Activated CD4-positive, alpha-beta T cell treated with anti-CD3 and anti-CD28 coated beads, Interleukin-2, amount 10 ng/mL, durations not matched to agents 24 days and 14 days (primary cell): Measurements from ENCODE around the gene SPON1. TPM values are rescaled to one million over a fixed set of nuclear protein-coding genes. Genes with fewer than 3 reads are reported as not detected.
"Not testable (repeated sequence)": the region's sequence is repeated elsewhere in the genome, so short reads cannot be mapped to it uniquely, and the experiment has no call there.

ENCODE experiments used
- DNase-seq: peaks from one replicate; pipeline ENCODE4 v3.0.0; 2022
- H3K27ac Mint-ChIP-seq: one replicate; pipeline ENCODE4 v1.8.0; 2022; ENCODE audit warnings: mild to moderate bottlenecking, mixed read lengths
- H3K27me3 Mint-ChIP-seq: one replicate; pipeline ENCODE4 v1.8.0; 2022; ENCODE audit warnings: mixed read lengths
- H3K36me3 Mint-ChIP-seq: one replicate; pipeline ENCODE4 v1.8.0; 2022; ENCODE audit warnings: low read depth, mild to moderate bottlenecking, mixed read lengths
- H3K4me1 Mint-ChIP-seq: one replicate; pipeline ENCODE4 v1.8.0; 2021; ENCODE audit warnings: mixed read lengths
- H3K4me3 Mint-ChIP-seq: one replicate; pipeline ENCODE4 v1.8.0; 2022; ENCODE audit warnings: mild to moderate bottlenecking, moderate library complexity, mixed read lengths
- H3K9me3 Mint-ChIP-seq: one replicate; pipeline ENCODE4 v1.8.0; 2021; ENCODE audit warnings: mixed read lengths
- intact Hi-C: fragments of 100-400 bp; cut with micrococcal nuclease; formaldehyde crosslinking; loops from one replicate; pipeline ENCODE4 v1.15.1; 2023
- total RNA-seq: library from RNA; stranded (reverse); gene quantifications from 2 replicates; pipeline ENCODE4 v1.2.3, GENCODE V29; 2022

Gene SPON1
- total RNA-seq, 1 donor from 2014 or later: 0.42 TPM

DNA sequence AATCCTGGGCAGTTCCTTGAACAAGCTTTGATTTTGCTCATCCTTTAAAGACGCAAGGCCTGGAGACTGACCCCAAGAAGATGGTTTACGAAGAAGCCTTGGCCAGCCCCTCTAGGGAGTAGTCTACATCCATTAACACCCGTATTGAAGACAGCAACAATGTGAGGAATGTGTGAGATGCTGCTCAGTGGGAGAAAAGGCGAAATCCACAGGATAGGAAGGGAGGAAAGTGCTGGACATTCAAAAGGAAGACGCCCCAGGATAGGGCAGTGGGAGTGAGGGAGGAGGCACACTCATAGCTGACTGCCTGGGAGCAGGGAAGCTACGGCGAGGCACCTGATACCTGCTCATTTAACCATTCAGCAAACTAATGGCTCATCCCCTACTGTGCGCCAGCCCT is 282.4 kb downstream of the SPON1 start:
- peaks cover 15% of the 10 kb centered on the region for H3K27me3 Mint-ChIP-seq
- DNase-seq: no peak
- no peaks in the 10 kb centered on the region for H3K36me3 Mint-ChIP-seq
- intact Hi-C loops: loop anchor here (5.0 kb wide), 1 partner anchor 758 kb away; no protein-coding TSS in a partner anchor
- peaks cover 8% of the 10 kb centered on the region for H3K4me1 Mint-ChIP-seq
- no peak overlapping the region for H3K4me3 Mint-ChIP-seq
- no peak overlapping the region for H3K27ac Mint-ChIP-seq
- no peaks in the 10 kb centered on the region for H3K9me3 Mint-ChIP-seq

DNA sequence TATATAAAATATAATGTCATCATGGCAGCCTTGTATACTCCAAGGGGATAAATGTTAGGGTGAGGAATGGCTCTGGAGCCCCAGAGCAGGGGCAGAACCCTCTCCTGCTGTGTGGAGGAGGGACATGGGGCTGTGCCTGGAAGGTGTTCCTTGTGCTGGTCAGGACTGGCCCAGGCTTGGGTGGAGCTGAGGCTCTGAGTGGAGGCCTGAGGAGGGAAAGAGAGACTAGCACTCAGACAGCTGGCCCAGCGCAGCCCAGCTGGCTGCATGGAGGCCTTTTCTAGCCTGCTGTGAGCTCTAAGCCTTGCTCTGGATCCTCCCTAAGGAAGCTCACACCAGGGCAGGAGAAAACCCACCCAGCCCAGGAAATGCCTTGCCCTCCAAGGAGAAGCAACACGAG is 282.9 kb downstream of the SPON1 start:
- Mint-ChIP-seq H3K4me1 (peaks cover 8% of the 10 kb centered on the region), H3K9me3 (no peaks in the 10 kb centered on the region), H3K36me3 (no peaks in the 10 kb centered on the region), H3K27me3 (peaks cover 17% of the 10 kb centered on the region), H3K4me3 (no peak overlapping the region), H3K27ac (no peak overlapping the region)
- no peak for DNase-seq
- intact Hi-C loops: loop anchor here (5.0 kb wide), 1 partner anchor 758 kb away; no protein-coding TSS in a partner anchor

DNA sequence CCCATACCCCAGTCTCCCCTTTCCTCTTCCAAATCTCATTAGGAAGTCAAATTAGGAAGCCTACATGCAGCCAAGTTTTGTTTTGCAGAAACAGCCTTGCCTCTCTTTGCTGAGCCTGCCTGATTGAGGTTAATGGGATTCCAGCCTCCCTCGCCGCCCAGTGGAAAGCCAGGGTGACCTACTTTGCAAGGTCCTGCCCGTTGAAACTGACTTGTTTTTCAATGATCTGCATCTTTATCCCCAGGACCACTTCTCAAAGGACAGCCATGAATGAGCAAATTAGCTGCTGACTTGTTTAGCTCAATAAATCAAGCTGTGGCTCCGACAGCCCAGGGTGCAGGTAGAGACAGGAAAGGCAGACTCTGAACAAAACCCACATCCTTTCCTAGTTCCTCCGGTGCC is 286.1 kb downstream of the SPON1 start:
- H3K27me3 Mint-ChIP-seq: peaks cover 17% of the 10 kb centered on the region
- peak; percentile 74 for DNase-seq
- no peaks in the 10 kb centered on the region for H3K9me3 Mint-ChIP-seq
- H3K36me3 Mint-ChIP-seq: no peaks in the 10 kb centered on the region
- no peak overlapping the region for H3K27ac Mint-ChIP-seq
- H3K4me3 Mint-ChIP-seq: peak overlapping the region; percentile 32
- H3K4me1 Mint-ChIP-seq: peaks cover 8% of the 10 kb centered on the region
- intact Hi-C loops: loop anchor here (5.0 kb wide), 1 partner anchor 761 kb away; no protein-coding TSS in a partner anchor

DNA sequence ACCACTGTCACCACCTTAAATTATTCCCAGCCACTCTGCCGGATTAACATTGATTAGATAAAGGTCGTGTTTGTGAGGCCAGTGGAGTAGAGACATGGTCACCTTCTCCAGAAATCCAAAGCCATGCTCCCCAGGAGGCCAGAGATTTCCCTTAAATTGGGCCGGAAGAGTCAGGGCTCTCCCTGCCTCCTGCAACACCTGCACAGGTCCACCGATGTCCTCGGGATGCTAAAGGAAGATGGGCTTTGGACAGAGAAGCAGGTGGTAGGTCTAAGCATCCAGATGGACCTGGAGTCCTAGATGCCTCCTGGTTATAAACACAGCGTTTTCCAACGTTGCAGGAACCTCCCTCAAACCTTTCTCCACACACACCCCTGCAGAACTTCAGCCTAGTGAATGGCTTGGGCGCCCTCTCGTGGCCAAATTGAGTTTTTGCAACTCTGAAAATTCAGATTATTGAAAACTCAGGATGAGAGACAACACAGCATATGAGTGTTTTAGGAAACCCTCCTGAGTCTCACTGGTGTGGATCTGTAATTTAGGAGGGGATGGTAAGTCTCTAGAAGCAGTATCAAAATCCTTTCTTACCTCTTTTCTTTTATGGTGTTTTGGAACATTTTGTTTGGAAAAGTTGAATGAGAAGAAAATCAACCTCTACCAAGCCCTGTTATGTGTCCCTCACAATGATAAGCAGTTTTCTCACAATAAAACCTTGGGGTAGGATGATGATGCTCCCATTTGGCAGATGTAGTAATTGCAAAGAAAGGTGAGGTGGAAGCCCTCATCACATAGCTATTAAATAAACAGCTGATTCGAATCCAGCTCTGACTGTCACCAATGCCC is 286.8 kb downstream of the SPON1 start:
- Mint-ChIP-seq H3K4me3 (peak overlapping the region; percentile 32), H3K36me3 (no peaks in the 10 kb centered on the region), H3K27ac (no peak overlapping the region), H3K27me3 (peaks cover 17% of the 10 kb centered on the region), H3K9me3 (no peaks in the 10 kb centered on the region), H3K4me1 (peaks cover 8% of the 10 kb centered on the region)
- intact Hi-C loops: loop anchor here (1.0 to 5.0 kb wide), 4 partner anchors 101 to 762 kb away; no protein-coding TSS in a partner anchor
- DNase-seq: peak; percentile 90

DNA sequence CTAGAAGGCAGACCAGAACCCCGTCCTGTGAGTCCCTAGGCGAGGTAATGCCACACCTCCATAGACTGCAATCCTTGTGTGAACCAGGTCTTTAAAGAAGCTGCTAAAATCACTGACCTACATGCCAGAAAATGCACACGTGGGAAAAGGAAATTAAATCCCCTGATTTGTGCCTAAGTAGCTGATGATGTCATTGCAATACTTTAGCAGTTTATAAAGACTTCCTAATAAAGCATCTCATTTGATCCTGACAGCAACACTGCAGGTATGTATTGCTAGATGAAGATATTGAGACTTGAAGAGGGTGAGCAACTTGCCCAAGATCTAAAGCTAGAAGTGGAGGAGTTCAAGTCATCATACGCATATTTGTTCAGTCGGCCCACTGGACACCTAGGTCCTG is 289.2 kb downstream of the SPON1 start:
- peaks cover 8% of the 10 kb centered on the region for H3K4me1 Mint-ChIP-seq
- intact Hi-C loops: no loop called here
- H3K27me3 Mint-ChIP-seq: peaks cover 13% of the 10 kb centered on the region
- H3K36me3 Mint-ChIP-seq: no peaks in the 10 kb centered on the region
- H3K4me3 Mint-ChIP-seq: no peak overlapping the region
- no peaks in the 10 kb centered on the region for H3K9me3 Mint-ChIP-seq
- DNase-seq: no peak
- no peak overlapping the region for H3K27ac Mint-ChIP-seq

DNA sequence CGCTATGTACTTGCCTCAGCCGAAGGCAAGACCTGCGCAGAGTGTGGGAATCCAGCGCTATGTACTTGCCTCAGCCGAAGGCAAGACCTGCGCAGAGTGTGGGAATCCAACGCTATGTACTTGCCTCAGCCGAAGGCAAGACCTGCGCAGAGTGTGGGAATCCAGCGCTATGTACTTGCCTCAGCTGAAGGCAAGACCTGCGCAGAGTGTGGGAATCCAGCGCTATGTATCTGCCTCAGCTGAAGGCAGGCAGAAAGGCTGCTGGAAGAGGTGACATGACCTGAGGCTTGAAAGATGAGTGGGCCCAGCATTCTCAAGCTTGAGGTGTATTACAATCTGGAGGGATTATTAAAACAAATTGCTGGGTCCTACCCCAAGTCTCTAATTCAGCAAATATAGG is 290.0 kb downstream of the SPON1 start:
- H3K4me3 Mint-ChIP-seq, H3K36me3 Mint-ChIP-seq, H3K27ac Mint-ChIP-seq, intact Hi-C loops, DNase-seq, H3K4me1 Mint-ChIP-seq, H3K9me3 Mint-ChIP-seq: not testable (repeated sequence)
- H3K27me3 Mint-ChIP-seq: peaks cover 11% of the 10 kb centered on the region

DNA sequence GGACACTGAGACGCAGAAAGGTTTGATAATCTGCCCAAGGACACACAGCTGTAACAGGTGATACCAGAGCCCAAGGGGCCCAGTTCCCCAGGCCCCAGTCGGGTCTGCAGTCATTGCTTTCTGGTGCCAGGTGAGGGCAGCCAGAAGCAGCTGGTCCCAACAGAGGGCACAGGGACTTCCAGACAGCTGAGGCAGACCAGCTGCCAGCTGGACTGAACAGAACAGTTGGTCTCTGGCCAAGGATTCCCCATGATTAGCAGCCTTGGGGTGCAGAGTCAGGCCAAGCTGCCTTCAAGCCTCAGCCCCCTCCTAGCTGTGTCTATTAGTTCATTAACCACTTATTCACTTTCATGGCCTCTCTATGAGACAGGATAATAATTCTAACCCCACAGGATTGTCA is 290.9 kb downstream of the SPON1 start:
- Mint-ChIP-seq H3K27ac (no peak overlapping the region), H3K4me1 (peaks cover 8% of the 10 kb centered on the region), H3K36me3 (no peaks in the 10 kb centered on the region), H3K9me3 (no peaks in the 10 kb centered on the region), H3K27me3 (peaks cover 5% of the 10 kb centered on the region), H3K4me3 (no peak overlapping the region)
- intact Hi-C loops: no loop called here
- no peak for DNase-seq

DNA sequence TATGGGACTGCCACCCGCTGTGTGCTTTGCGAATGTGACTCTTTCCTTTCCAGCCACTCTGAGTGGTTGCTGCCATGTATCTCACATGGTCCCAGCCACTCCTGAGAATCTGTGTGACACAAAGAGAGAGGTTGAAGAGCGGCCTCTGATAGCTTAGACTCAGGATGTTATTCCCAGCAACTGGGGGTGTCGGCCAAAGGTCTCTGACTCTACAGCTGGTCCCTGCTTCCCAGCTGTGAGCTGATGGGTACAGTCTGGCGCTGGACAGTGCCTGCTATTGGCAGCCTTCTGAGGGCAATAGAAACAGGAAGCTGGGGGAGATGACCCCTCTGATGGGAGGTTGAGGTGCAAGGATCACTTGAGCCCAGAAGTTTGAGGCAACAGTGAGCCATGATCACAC is 291.3 kb downstream of the SPON1 start:
- H3K36me3 Mint-ChIP-seq: no peaks in the 10 kb centered on the region
- intact Hi-C loops: no loop called here

DNA sequence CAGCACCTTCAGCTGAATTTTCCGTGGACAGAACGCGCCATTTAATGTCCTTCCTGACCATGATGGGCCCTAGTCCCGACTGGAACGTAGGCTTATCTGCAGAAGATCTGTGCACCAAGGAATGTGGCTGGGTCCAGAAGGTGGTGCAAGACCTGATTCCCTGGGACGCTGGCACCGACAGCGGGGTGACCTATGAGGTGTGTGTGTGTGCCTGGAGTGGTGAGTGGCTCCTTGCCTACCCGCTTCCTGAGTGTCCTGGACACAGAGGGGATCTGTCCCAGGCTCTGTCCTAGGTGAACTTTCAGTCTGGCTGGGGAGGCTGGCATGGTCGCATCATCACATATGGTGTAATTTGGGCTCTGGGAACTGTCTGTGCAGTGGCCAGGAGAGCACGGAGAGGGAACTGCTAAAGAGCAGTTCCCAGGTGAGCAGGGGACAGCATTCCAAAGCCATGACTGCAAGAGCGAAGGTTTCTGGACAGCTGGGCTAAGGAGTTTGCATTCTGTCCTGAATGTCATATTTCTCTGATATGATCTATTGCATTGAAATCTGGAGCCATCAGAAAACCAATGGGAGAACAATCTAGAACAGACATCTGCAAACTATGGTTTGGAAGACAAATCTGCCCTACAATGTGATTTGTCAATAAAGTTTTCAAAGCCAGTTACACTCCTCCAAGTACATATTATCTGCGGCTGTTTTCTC is 292.2 kb downstream of the SPON1 start:
- Mint-ChIP-seq H3K36me3 (no peaks in the 10 kb centered on the region), H3K27ac (no peak overlapping the region), H3K4me3 (no peak overlapping the region), H3K27me3 (peaks cover 5% of the 10 kb centered on the region), H3K9me3 (no peaks in the 10 kb centered on the region), H3K4me1 (no peaks in the 10 kb centered on the region)
- intact Hi-C loops: no loop called here
- no peak for DNase-seq

More for the DNA sequence above, 291.3 kb downstream of the SPON1 start:
- Mint-ChIP-seq H3K27ac (no peak overlapping the region), H3K27me3 (peaks cover 5% of the 10 kb centered on the region), H3K4me1 (peaks cover 4% of the 10 kb centered on the region), H3K9me3 (no peaks in the 10 kb centered on the region), H3K4me3 (no peak overlapping the region)
- no peak for DNase-seq

DNA sequence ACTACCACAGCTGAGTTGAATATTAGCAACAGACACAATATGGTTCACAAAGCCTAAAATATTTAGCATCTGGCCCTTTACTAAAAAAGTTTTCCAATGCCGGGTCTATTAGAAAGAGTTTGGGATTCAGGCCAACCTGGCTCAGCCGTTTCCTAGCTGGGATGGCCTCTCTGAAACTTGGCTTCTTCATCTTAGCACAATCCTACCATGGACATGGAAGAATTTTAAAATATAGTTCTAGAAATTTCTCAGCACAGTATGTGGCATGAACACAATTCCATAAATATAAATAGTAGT is 292.7 kb downstream of the SPON1 start:
- DNase-seq: no peak
- H3K9me3 Mint-ChIP-seq: no peaks in the 10 kb centered on the region
- no peak overlapping the region for H3K4me3 Mint-ChIP-seq
- H3K27ac Mint-ChIP-seq: no peak overlapping the region
- intact Hi-C loops: no loop called here
- H3K27me3 Mint-ChIP-seq: peaks cover 5% of the 10 kb centered on the region
- no peaks in the 10 kb centered on the region for H3K4me1 Mint-ChIP-seq
- no peaks in the 10 kb centered on the region for H3K36me3 Mint-ChIP-seq

DNA sequence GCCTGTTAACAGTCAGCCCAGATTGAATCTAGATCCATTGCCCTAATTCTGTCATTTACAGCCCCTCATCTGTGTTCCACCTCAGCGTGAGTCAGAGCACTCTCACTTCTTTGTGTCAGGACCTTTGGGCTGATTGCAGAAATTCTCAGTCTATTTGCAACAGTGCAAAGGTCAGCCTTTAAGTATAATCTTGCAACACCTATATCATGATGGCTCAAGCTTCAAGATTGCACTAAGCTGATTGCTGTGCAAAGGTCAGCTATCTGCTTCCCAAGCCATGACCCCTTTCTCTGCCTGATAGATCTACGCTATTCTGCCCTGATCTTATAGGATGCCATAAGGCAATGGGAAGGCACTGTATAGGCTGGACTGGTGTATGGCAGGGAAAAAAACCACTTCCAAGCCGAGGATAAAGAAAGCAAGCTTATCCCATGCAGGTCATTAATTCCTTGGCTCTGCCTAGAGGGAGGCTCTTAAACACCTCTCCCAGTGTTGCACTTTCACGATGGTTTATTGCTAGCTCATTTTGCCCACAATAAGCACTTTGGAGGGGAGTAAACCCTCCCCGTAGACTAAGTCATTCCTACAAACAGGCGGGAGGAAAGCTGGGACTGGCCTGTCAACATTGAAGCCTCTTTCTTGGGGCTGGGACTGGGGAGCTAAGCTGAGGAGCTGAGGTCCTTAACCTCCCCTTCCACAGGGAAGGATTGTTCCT is 295.9 kb downstream of the SPON1 start:
- Mint-ChIP-seq H3K4me3 (no peak overlapping the region), H3K9me3 (no peaks in the 10 kb centered on the region), H3K27ac (no peak overlapping the region), H3K27me3 (no peaks in the 10 kb centered on the region), H3K4me1 (no peaks in the 10 kb centered on the region), H3K36me3 (no peaks in the 10 kb centered on the region)
- intact Hi-C loops: no loop called here
- no peak for DNase-seq

DNA sequence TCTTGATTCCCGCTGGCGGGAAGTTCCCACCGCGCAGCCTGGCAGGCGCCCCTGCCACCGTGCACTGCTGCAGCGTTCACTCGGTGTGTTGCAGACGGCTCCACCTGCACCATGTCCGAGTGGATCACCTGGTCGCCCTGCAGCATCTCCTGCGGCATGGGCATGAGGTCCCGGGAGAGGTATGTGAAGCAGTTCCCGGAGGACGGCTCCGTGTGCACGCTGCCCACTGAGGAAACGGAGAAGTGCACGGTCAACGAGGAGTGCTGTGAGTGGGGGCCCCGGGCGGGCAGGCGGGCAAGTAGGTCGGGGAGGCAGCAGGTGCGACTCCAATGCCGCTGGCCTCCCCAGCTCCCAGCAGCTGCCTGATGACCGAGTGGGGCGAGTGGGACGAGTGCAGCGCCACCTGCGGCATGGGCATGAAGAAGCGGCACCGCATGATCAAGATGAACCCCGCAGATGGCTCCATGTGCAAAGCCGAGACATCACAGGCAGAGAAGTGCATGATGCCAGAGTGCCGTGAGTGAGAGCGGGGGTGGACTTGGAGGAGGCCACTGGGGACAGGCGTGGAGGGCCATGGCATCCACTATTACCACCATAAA is 296.8 kb downstream of the SPON1 start:
- H3K27me3 Mint-ChIP-seq: no peaks in the 10 kb centered on the region
- no peaks in the 10 kb centered on the region for H3K4me1 Mint-ChIP-seq
- H3K27ac Mint-ChIP-seq: no peak overlapping the region
- H3K9me3 Mint-ChIP-seq: no peaks in the 10 kb centered on the region
- DNase-seq: no peak
- H3K36me3 Mint-ChIP-seq: no peaks in the 10 kb centered on the region
- intact Hi-C loops: no loop called here
- H3K4me3 Mint-ChIP-seq: no peak overlapping the region

DNA sequence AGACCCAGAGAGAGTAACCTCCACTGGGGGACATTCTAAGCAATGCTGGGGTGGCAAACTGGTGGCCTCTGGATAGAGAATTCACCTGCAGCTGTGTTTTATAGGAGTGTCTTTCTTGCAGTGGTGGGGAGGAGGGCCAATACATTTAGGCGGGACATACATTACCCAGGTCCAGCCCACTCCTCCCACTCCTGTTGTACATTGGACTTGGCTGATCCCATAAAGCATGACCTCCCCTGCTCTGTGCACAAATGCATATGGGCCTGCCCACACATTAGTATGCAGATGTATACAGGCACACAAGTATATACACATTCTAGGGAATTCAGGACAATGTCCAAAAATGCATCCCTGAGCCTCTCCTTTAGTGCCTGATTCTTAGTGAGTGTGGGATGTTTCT is 297.4 kb downstream of the SPON1 start:
- intact Hi-C loops: no loop called here
- H3K36me3 Mint-ChIP-seq: peaks cover 3% of the 10 kb centered on the region
- no peaks in the 10 kb centered on the region for H3K4me1 Mint-ChIP-seq
- no peak overlapping the region for H3K27ac Mint-ChIP-seq
- no peak overlapping the region for H3K4me3 Mint-ChIP-seq
- no peaks in the 10 kb centered on the region for H3K27me3 Mint-ChIP-seq
- no peaks in the 10 kb centered on the region for H3K9me3 Mint-ChIP-seq
- DNase-seq: no peak

DNA sequence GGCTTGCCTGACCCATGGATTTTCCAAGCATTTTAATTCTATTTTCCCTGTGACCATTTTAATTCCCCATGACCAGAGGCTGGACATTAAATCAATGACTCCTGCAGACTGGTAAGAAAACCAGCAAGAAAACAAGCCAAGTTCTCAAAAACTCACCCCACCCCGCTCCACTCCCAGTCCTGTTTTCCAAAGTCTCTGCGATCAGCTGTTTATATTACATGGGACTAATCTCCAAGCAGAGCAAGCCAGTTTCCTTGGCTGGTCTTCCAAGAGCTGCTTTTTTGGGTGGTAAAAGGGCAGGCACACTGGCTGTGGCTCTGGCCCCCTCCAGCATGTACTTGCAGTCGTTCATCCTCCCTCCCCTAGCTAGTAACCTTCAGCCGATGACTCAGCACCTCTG is 298.5 kb downstream of the SPON1 start:
- no peak overlapping the region for H3K4me3 Mint-ChIP-seq
- peaks cover 4% of the 10 kb centered on the region for H3K9me3 Mint-ChIP-seq
- peaks cover 14% of the 10 kb centered on the region for H3K36me3 Mint-ChIP-seq
- no peaks in the 10 kb centered on the region for H3K4me1 Mint-ChIP-seq
- intact Hi-C loops: no loop called here
- no peak overlapping the region for H3K27ac Mint-ChIP-seq
- H3K27me3 Mint-ChIP-seq: no peaks in the 10 kb centered on the region
- DNase-seq: no peak
